ENCODE data around the gene MAML2. TPM values are rescaled to one million over a fixed set of nuclear protein-coding genes. Genes with fewer than 3 reads are reported as not detected.

The MAML2 gene
- total RNA-seq, 1 experiment from 2014 or later, result 2.1 TPM

DNA sequence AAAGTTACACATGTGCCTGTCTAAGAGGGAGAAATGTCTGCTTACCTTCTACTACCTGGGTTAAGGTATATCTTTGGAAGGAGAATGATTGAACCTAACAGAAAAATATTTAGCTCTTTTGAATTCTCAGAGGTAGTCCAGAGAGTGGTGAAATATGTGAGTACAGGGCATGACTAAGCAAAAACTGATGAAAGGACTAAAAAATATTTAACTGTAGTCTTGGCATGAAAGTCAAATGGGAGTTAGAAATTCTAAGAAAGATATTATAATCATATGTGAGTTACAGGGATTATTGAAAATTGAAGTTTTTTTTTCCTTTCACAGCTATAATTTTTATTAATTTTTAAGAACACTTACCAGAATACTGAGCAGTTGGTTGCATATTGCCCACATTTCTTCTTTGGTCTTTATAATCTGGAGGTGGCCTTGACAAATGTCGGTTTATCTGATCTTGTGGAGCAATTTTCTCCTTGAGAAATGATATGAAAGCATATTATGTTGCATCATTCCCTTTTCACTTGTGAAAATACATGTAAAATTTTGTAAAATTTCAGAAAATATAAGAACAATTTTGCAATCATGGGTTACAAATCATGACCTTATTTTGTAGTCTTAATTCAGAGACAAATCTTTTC lies 357.7 kb downstream of the MAML2 start:
- no peak for DNase-seq (ENCODE audit: low read depth)
- in situ Hi-C loops (cut with HindIII; ENCODE audit: low pct_unique_long_range_greater_than_20kb, low sequenced_read_pairs), result no loop called here

- no peak for DNase-seq (ENCODE audit: low read depth)
- in situ Hi-C loops (cut with HindIII; ENCODE audit: low pct_unique_long_range_greater_than_20kb, low sequenced_read_pairs), result no loop called here
Observed at GRCh38 chr11:95984072-95984471, 358.9 kb downstream of the MAML2 start.

DNA sequence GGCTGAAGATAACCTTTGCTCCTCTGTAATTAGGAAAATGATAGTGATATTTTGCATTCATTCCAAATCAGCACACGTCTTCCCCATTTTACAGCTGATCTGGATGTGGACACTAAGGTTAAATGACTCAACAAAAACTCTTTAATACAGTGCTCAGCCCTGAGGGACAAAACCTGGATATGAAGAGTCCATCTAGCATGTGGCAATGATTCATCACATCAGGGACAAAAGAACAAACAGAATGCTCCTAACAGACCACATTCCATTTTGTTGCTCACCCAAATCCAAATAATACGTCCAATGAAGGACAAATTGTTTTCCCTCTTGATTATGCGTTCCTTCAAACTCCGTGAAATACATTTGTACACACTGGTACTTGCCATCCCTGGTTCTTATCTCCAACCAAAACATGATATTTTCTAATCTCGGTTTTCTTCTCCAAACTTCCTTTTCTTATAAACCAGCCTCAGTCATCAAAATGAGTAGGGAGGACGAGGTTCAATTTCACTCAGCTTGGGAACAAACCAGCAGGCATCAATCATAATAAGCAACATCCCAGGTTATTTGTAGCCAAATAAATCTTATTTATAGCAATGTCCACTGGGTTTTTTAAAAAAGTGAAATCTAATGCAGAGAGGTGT lies 365.3 kb downstream of the MAML2 start:
- in situ Hi-C loops (cut with HindIII; ENCODE audit: low pct_unique_long_range_greater_than_20kb, low sequenced_read_pairs), result no loop called here
- DNase-seq (ENCODE audit: low read depth), result peak; percentile 69

DNA sequence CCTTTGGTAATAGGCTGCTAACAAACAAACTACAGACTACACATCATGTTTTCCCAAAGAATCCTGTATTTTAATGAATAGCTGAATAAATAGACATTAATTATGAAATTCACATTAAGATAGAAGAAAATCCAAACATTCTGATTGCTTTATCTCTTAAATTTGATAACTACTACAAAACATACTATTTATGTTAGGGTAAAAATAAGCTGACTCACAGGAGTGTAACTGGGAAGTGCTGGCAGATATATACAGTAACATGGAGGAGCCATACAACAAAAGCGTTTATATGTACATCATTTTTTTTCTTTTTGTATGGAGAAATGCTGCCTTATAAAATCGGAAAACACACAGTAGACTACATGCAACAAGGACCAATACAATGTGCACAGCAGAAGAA lies 366.4 kb downstream of the MAML2 start:
- in situ Hi-C loops (cut with HindIII; ENCODE audit: low pct_unique_long_range_greater_than_20kb, low sequenced_read_pairs), result no loop called here
- DNase-seq (ENCODE audit: low read depth), result no peak

DNA sequence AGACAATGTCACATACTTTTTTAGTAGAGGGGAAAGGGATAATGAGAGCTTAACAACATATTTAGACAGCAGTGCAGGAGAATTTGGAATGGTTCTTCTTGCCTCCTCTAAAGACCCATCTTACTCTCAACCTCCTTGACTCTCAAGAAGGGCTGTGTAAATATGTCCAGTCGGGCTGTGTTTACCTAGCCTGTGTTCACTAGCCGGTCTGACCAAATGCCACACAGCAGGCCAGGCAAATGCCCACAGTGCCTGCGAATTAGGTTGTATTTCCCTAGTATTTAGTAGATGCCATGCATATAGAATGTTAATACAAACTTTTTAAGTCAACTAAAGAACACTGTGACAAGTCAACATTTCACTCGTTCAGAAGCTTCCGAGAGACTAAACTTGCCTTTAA lies 367.7 kb downstream of the MAML2 start:
- no peak for DNase-seq (ENCODE audit: low read depth)
- in situ Hi-C loops (cut with HindIII; ENCODE audit: low pct_unique_long_range_greater_than_20kb, low sequenced_read_pairs), result no loop called here

DNA sequence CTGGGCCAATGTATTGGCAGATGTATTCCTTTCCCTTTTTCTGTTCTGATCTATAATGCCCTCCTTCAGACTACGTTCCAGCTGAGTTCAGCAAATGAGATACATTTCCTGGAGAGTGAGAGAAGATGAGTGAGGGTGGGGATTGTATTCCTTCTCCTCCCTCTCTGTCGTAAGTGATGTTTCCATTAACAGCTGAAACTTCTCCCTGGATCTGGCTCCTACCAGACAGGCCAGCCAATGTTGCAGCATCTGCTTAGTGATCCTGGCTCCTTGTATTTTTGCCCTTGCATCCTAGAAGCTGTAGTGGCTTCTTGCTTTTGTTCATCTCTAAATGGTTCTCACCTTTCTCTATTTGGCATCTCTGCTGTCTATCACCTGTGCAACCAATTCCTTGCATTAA lies 370.9 kb downstream of the MAML2 start:
- in situ Hi-C loops (cut with HindIII; ENCODE audit: low pct_unique_long_range_greater_than_20kb, low sequenced_read_pairs), result no loop called here
- DNase-seq (ENCODE audit: low read depth), result no peak

GRCh38 chr11:95968585-95968984 lies 374.4 kb downstream of the MAML2 start:
- no peak for DNase-seq (ENCODE audit: low read depth)
- in situ Hi-C loops (cut with HindIII; ENCODE audit: low pct_unique_long_range_greater_than_20kb, low sequenced_read_pairs), result no loop called here

DNA sequence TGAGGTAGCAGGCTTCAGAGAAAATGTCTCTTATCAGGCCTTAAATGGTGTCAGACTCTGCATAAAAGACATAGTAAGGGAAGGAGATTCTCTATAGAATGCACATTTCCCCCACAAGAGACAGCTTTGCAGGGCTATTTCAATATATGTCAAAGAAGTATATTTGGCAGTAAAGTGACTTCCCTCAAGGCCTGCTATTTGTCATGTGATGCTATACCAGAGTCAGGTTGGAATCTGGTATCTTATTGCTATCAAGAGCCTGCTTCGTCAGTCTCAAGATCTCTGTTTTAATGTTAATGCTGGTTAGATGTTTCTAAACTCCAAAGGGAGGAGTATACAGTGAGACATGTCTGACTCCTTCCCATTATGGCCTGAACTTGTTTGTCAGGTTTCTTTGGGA lies 378.7 kb downstream of the MAML2 start:
- DNase-seq (ENCODE audit: low read depth), result no peak
- in situ Hi-C loops (cut with HindIII; ENCODE audit: low pct_unique_long_range_greater_than_20kb, low sequenced_read_pairs), result no loop called here

- in situ Hi-C loops (cut with HindIII; ENCODE audit: low pct_unique_long_range_greater_than_20kb, low sequenced_read_pairs), result no loop called here
- DNase-seq (ENCODE audit: low read depth), result no peak
Observed at GRCh38 chr11:95961758-95962157, 381.2 kb downstream of the MAML2 start.

DNA sequence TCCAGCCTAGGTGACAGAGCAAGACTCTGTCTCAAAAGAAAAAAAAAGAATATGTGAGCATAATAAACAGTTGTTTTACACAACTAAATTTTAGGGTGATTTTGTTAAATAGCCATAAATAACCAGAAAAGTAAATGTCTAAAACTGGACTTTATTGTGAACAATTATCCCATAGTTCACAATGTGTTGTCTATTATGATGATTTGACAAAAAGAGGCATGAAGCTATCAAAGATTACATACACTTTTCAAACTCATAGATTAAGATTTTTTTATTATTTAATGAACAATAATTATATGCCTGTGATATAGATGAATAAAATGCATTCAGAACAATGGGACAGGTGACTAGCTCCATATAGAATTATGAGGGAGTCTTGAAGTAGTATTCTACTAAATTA lies 392.1 kb downstream of the MAML2 start:
- DNase-seq (ENCODE audit: low read depth), result no peak

GRCh38 chr11:95948637-95949036 lies 394.4 kb downstream of the MAML2 start:
- no peak for DNase-seq (ENCODE audit: low read depth)
- in situ Hi-C loops (cut with HindIII; ENCODE audit: low pct_unique_long_range_greater_than_20kb, low sequenced_read_pairs), result no loop called here

More for the DNA sequence above, 392.1 kb downstream of the MAML2 start:
- in situ Hi-C loops (cut with HindIII; ENCODE audit: low pct_unique_long_range_greater_than_20kb, low sequenced_read_pairs), result no loop called here

DNA sequence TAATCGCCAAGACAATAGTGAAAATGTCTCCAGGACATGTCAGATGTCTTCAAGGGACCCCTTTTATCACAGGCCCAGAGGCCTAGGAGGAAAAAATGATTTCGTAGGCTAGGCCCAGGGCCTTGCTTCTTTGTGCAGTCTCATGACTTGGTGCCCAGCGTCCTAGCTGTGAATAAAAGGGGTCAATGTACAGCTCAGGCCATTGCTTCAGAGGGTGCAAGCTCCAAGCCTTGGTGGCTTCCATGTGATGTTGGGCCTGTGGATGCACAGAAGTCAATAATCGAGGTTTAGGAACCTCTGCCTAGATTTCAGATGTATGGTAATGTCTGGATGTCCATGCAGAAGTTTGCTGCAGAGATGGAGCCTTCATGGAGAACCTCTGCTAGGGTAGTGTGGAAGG lies 398.4 kb downstream of the MAML2 start:
- in situ Hi-C loops (cut with HindIII; ENCODE audit: low pct_unique_long_range_greater_than_20kb, low sequenced_read_pairs), result no loop called here

DNA sequence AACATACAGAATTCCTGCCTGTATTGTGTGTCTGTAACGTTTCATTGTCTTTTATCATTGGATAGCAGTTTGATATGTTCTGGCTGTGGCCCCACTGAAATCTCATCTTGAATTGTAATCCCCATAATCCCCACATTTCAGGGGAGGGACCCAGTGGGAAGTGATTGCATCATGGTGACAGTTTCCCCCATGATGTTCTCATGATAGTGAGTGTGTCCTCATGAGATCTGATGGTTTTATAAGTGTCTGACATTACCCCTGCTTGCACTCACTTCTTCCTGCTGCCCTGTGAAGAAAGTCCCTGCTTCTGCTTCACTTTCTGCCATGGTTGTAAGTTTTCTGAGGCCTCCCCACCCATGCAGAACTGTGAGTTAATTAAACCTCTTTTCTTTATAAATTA lies 399.4 kb downstream of the MAML2 start:
- DNase-seq (ENCODE audit: low read depth), result no peak
- in situ Hi-C loops (cut with HindIII; ENCODE audit: low pct_unique_long_range_greater_than_20kb, low sequenced_read_pairs), result no loop called here

More for the DNA sequence above, 398.4 kb downstream of the MAML2 start:
- no peak for DNase-seq (ENCODE audit: low read depth)

DNA sequence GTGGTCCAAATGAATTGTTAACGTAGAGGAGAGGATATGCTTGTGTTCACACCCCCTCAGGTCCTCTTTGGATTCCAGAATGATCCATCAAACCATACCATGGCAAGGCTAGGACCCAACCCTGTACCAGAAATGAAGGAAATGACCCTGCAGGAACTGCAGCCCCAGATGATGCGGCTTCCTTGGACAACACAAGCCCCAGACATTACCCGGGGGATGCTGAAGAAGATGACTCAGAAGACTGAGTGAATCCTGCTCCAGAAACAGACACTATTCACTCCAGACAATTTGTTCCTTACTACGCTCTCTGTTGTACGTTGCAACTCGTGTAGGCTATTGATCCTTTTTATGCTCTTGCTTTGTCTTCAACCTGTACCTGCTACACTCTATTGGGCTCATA lies 403.9 kb downstream of the MAML2 start:
- in situ Hi-C loops (cut with HindIII; ENCODE audit: low pct_unique_long_range_greater_than_20kb, low sequenced_read_pairs), result no loop called here

DNA sequence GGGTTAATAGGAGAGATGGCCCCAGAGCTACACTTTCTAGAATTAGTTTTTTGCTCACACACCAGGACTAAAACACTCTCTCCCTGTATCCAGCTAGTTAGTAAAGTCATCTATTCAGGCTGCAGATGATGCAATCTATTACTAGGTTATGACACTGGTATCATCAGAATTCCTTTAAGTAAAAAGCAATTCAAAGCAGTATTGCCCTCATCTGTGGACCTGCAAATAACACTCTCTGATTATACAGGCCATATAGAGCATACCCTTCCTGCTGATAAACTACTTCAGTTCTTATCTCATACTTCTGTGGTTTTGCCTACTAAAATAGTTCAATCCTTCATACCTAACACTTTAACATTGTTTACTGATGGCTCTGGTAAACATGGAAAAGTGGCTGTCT lies 405.6 kb downstream of the MAML2 start:
- in situ Hi-C loops (cut with HindIII; ENCODE audit: low pct_unique_long_range_greater_than_20kb, low sequenced_read_pairs), result no loop called here
- DNase-seq (ENCODE audit: low read depth), result no peak

More for the DNA sequence above, 403.9 kb downstream of the MAML2 start:
- no peak for DNase-seq (ENCODE audit: low read depth)

DNA sequence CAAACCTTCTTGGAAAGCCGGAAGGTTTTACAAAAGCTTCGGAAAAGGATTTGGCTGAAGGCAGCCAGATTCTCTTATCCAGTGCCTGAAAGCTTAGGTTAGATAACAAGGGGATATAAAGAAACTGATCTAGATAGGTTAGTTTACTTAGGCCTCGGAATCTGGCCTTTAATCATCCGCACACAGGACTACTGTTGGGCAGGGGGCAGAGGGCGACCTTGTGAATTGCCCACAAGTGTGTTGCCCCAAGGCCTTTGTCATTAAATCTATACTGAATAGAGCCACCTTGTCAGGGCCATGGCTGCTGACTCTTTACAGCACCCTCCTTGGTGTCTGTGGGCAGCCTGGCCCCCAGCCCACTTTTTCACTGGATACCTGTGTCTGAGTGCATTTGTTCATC lies 409.4 kb downstream of the MAML2 start:
- no peak for DNase-seq (ENCODE audit: low read depth)

DNA sequence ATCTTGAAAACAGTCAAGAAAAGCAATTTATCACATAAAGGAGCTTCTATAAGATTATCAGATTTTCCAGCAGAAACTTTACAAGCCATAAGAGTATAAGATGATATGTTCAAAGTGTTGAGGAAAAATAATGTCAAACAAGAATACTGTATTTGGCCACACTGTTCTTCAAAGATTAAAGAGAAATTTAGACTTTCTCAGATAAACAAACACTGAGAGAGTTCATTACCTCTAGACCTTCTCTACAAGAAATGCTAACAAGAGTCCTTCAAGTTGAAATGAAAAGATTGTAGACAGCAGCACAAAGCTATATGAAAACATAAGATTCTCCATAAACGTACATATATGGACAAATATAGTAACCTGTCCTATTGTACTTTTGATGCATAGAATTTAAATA lies 411.1 kb downstream of the MAML2 start:
- in situ Hi-C loops (cut with HindIII; ENCODE audit: low pct_unique_long_range_greater_than_20kb, low sequenced_read_pairs), result no loop called here

More for the DNA sequence above, 409.4 kb downstream of the MAML2 start:
- in situ Hi-C loops (cut with HindIII; ENCODE audit: low pct_unique_long_range_greater_than_20kb, low sequenced_read_pairs), result no loop called here

GRCh38 chr11:95930948-95931347 lies 412.0 kb downstream of the MAML2 start:
- DNase-seq (ENCODE audit: low read depth), result no peak
- in situ Hi-C loops (cut with HindIII; ENCODE audit: low pct_unique_long_range_greater_than_20kb, low sequenced_read_pairs), result no loop called here

More for the DNA sequence above, 411.1 kb downstream of the MAML2 start:
- DNase-seq (ENCODE audit: low read depth), result no peak

GRCh38 chr11:95926726-95927125 lies 416.3 kb downstream of the MAML2 start:
- in situ Hi-C loops (cut with HindIII; ENCODE audit: low pct_unique_long_range_greater_than_20kb, low sequenced_read_pairs), result no loop called here
- DNase-seq (ENCODE audit: low read depth), result no peak
